Esophagus squamous epithelium (tissue), 4 donors: ENCODE data around the gene RASSF9.

Experiments
- POLR2A ChIP-seq, 4 donors: fragments of 450-650 bp; IDR thresholded peaks; one replicate each; pipeline ENCODE4 v1.6.1; 2017; ENCODE audit warnings: antibody characterized with exemption in 4 of 4, mild to moderate bottlenecking in 4 of 4, moderate library complexity in 3 of 4
- TF ChIP-seq, protein P1 (sequence below), 6 experiments: fragments of 450-650 bp in 4 of 6; fragments of 200-600 bp in 2 of 6; sonication (generic) in 2 of 6; IDR thresholded peaks; one replicate each; pipeline ENCODE4 v1.5.1; 2016 to 2019; ENCODE audit warnings: antibody characterized with exemption in 6 of 6, mild to moderate bottlenecking in 4 of 6, moderate library complexity in 4 of 6

DNA sequence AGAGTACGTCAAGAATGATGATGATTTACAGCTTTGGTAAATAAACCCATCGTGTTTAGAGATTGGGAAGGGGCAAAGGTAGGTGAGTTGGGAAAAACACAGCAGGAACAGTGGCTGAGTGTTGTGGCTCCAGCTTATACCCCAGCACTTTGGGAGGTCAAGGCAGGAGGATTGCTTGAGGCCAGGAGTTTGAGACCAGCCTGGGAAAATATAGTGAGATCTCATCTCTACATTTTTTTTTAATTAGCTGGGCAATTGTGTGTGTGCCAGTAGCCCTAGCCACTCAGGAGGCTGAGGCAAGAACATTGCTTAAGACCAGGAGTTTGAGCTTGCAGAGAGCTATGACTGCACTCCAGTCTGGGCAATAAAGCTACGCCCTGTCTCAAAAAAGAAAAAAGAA, 77.1 kb downstream of the RASSF9 start:
- TF ChIP-seq, protein P1, sequence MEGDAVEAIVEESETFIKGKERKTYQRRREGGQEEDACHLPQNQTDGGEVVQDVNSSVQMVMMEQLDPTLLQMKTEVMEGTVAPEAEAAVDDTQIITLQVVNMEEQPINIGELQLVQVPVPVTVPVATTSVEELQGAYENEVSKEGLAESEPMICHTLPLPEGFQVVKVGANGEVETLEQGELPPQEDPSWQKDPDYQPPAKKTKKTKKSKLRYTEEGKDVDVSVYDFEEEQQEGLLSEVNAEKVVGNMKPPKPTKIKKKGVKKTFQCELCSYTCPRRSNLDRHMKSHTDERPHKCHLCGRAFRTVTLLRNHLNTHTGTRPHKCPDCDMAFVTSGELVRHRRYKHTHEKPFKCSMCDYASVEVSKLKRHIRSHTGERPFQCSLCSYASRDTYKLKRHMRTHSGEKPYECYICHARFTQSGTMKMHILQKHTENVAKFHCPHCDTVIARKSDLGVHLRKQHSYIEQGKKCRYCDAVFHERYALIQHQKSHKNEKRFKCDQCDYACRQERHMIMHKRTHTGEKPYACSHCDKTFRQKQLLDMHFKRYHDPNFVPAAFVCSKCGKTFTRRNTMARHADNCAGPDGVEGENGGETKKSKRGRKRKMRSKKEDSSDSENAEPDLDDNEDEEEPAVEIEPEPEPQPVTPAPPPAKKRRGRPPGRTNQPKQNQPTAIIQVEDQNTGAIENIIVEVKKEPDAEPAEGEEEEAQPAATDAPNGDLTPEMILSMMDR (IDR thresholded peaks at IDR 0.05): no peak
- TF ChIP-seq POLR2A (IDR thresholded peaks at IDR 0.05): no peak
